GM12801 (cell line): ENCODE measurements around the gene PRDX6.
A peak's percentile ranks its signal among the peaks of the same experiment; 100 is the strongest.

Source experiments
- CTCF ChIP-seq: IDR thresholded peaks from one replicate; pipeline ENCODE4 v1.5.1; 2011; ENCODE audit warnings: control low read depth; ENCODE audit not compliant: insufficient read length; ENCODE audit errors: extremely low read depth

Gene PRDX6

GRCh38 chr1:173477286-173478093 lies at the start of gene PRDX6:
PRDX6 (plus strand) TSS chr1:173477335; CDS start chr1:173477398, 63 bp downstream.
- no peak for TF ChIP-seq CTCF

- no peak for TF ChIP-seq CTCF
Observed at GRCh38 chr1:173429471-173430402, 47.4 kb upstream of the PRDX6 start.

DNA sequence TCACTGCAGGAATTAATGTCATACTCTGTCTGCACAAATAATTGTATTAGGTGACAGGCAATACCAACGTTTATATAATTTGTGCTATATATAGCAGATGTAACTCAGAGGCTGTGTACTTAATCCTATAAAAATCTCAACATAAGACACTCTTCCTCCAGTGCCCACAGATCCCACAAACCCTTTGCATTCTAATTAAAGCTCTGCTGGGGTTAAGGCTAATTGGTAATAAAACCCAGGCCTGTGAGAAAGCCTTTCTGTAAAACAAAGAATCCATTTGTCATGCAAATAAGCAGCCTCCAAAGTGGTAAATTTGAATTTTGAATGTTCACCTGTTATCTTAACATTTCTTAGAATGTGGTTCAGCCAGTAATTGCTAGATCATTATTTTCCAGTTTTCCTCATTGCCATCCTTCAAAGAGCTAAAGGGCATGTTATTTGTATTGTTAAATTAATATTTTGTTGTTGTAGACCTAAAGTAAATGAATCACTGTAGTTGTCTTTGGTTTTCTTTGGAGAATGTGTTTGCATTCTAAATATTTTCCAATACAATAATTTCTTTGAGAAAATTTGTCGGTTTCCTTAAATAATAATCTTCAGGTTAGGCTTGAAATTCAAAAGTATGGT lies 46.3 kb upstream of the PRDX6 start:
- TF ChIP-seq CTCF, result no peak

GRCh38 chr1:173431304-173432045 lies 45.7 kb upstream of the PRDX6 start:
- peak; percentile 18 for TF ChIP-seq CTCF

- no peak for TF ChIP-seq CTCF
Observed at GRCh38 chr1:173432331-173432730, 44.8 kb upstream of the PRDX6 start.

- TF ChIP-seq CTCF, result no peak
Observed at GRCh38 chr1:173433751-173434326, 43.3 kb upstream of the PRDX6 start.
